LNCaP clone FGC (cell line): ENCODE measurements around the gene COL5A3.

Experiments
- DNase-seq: peaks from one replicate; pipeline ENCODE4 v3.0.0-alpha.2; 2011; ENCODE audit warnings: low read depth
- H3K4me3 ChIP-seq: 2 replicates; pipeline ENCODE4 v1.5.1; 2011; ENCODE audit warnings: mild to moderate bottlenecking, low read depth, low read length, control low read depth
- TF ChIP-seq, protein P1 (sequence below): IDR thresholded peaks from 2 replicates; pipeline ENCODE4 v1.5.1; 2012; ENCODE audit warnings: mild to moderate bottlenecking; ENCODE audit not compliant: control insufficient read depth, insufficient read depth; ENCODE audit errors: extremely low read depth

Gene COL5A3

DNA sequence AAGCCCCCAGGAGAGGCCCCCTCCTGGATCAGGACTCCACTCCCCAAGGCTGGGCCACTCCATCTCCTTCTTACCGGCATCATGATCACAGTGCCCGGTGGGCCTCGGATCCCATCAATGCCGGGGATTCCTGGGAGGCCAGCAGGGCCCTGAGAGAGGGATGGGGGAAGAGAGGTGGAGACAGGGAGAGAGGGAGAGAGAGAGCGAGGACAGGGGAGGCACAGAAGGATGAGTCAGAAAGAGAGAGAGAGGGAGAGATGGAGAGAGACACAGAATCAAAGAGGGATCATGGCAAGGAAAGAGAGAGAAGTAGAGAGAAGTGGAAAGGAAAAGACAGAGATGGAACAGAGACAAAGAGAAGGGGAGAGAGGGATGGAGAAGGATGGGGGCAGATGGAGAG, 13.8 kb downstream of the COL5A3 start:
- TF ChIP-seq, protein P1, sequence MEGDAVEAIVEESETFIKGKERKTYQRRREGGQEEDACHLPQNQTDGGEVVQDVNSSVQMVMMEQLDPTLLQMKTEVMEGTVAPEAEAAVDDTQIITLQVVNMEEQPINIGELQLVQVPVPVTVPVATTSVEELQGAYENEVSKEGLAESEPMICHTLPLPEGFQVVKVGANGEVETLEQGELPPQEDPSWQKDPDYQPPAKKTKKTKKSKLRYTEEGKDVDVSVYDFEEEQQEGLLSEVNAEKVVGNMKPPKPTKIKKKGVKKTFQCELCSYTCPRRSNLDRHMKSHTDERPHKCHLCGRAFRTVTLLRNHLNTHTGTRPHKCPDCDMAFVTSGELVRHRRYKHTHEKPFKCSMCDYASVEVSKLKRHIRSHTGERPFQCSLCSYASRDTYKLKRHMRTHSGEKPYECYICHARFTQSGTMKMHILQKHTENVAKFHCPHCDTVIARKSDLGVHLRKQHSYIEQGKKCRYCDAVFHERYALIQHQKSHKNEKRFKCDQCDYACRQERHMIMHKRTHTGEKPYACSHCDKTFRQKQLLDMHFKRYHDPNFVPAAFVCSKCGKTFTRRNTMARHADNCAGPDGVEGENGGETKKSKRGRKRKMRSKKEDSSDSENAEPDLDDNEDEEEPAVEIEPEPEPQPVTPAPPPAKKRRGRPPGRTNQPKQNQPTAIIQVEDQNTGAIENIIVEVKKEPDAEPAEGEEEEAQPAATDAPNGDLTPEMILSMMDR, result no peak
- H3K4me3 ChIP-seq, result no peak overlapping the region
- no peak for DNase-seq

- H3K4me3 ChIP-seq, result no peak overlapping the region
- TF ChIP-seq, protein P1, result no peak
- no peak for DNase-seq
Measured at GRCh38 chr19:9995999-9996398, 14.3 kb downstream of the COL5A3 start.

- DNase-seq, result no peak
- H3K4me3 ChIP-seq, result no peak overlapping the region
- TF ChIP-seq, protein P1, result no peak
Measured at GRCh38 chr19:9995084-9995483, 15.2 kb downstream of the COL5A3 start.

DNA sequence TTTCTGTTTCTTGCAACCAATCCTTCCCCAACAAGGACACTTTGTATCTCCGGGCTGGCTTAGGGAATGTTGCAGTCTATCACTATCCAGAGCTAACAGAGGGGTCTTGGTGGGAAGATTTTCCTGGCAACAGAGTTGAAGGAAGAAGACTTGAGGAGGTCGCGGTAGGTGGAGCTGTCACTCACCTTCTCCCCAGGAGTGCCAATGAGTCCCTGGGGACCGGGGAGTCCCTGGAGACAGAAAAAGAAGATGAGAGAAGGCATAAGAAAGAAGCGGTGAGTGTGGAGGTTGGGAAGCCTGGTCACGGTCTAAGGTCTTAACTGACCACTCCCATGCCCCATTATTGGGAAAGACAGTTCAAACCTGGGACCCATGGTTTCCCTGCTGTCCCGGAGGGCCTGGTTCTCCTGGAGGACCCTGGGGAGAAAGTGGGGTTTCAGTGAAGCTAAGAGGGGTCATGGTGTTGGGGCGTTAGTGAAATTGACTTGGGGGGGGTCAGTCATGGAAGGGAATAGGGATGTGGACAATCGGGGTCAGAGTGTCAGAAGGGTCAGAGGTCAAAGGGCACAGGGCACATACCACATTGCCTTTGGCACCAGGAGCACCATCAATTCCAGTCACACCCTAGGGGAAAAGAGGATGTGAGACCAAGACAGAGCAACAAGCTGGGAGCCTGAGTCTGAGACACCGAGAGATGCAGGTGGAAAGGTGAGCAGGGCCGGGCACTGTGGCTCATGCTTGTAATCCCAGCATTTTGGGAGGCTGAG, 18.7 kb downstream of the COL5A3 start:
- no peak for DNase-seq
- H3K4me3 ChIP-seq, result no peak overlapping the region
- TF ChIP-seq, protein P1, result no peak

- TF ChIP-seq, protein P1, result no peak
- no peak overlapping the region for H3K4me3 ChIP-seq
- DNase-seq, result no peak
Measured at GRCh38 chr19:9989504-9989903, 20.8 kb downstream of the COL5A3 start.

DNA sequence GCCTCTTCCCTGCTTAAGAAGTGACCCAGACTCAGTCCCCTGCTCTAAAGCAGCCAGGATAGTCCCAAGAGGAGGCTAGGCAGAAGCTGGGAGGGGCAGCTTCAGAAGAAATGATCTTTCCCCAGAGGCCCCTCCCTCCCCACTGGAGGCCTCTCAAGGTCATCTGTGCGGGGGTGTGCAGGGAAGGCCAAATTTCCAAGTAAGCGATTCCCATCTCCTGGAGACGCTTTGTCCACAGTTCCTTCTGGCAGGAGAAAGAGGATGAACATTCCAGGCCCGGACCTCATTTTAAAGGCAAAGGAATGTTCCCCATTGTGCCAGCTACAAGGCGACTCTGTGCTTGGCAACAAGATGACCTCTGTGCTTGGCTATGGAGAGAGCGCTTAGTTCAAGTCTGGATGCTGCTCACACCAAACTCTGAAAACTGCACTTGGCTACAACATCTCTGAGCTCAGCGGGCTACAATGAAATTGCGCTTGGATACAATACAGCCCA, 23.5 kb downstream of the COL5A3 start:
- TF ChIP-seq, protein P1, result no peak
- no peak overlapping the region for H3K4me3 ChIP-seq
- DNase-seq, result no peak
